Esophagus muscularis mucosa (tissue), 3 donors: Measurements from ENCODE around the gene ARHGAP12.

Source experiments
- CTCF ChIP-seq, 3 experiments: fragments of 200-600 bp in 2 of 3; fragments of 450-650 bp in 1 of 3; sonication (generic) in 2 of 3; IDR thresholded peaks; one replicate each; pipeline ENCODE4 v1.5.1; 2017 to 2019; ENCODE audit warnings: antibody characterized with exemption in 3 of 3, mild to moderate bottlenecking in 2 of 3, moderate library complexity in 1 of 3
- EP300 ChIP-seq: sonication (generic); formaldehyde crosslinking; IDR thresholded peaks from one replicate; pipeline ENCODE4 v1.6.1; 2017; ENCODE audit warnings: antibody characterized with exemption

GRCh38 chr10:31952066-31952465, 23.4 kb upstream of the ARHGAP12 start:
- no peak for TF ChIP-seq EP300
- TF ChIP-seq CTCF (IDR thresholded peaks at IDR 0.05) = no peak
